ENCODE data around the gene SPOCK1. TPM values are rescaled to one million over a fixed set of nuclear protein-coding genes. Genes with fewer than 3 reads are reported as not detected.
A peak's percentile ranks its signal among the peaks of the same experiment; 100 is the strongest.

SPOCK1 gene
- total and polyA plus RNA-seq, 2 donors (not counting 3 experiments of a cell fraction or from before 2014, with no cell fraction given), result 144 to 280 TPM

- Histone ChIP-seq H3K4me2 (ENCODE audit: insufficient read depth, low read length) (peak overlapping the region; percentile 60), H2AFZ (ENCODE audit: low read depth, low read length) (no peak overlapping the region), H3K9ac (replicated peaks; ENCODE audit: extremely low read depth, insufficient read depth, low read length) (peak overlapping the region; percentile 83), H3K9me3 (replicated peaks; ENCODE audit: control insufficient read depth, insufficient read depth, low read length) (no peaks in the 10 kb centered on the region), H3K79me2 (ENCODE audit: control insufficient read depth, insufficient read depth, low read length) (peaks cover 41% of the 10 kb centered on the region), H3K4me1 (ENCODE audit: control insufficient read depth, extremely low read depth, insufficient read depth, low read length) (peaks cover 40% of the 10 kb centered on the region), H3K36me3 (ENCODE audit: control insufficient read depth in 2 of 2, extremely low read depth in 1 of 2, insufficient read depth in 2 of 2, low read length in 2 of 2) (no peaks in the 10 kb centered on the region), H3K27me3 (ENCODE audit: control insufficient read depth in 2 of 2, insufficient read depth in 2 of 2, low read length in 2 of 2) (no peaks in the 10 kb centered on the region), H4K20me1 (replicated peaks; ENCODE audit: control insufficient read depth, extremely low read depth, insufficient read depth, low read length) (no peaks in the 10 kb centered on the region), H3K27ac (ENCODE audit: insufficient read depth, low read depth, low read length) (peak overlapping the region; percentile 100), H3K9me1 (replicated peaks; ENCODE audit: control insufficient read depth, extremely low read depth, insufficient read depth, low read length) (no peaks in the 10 kb centered on the region), H3K4me3 (replicated peaks in 1 of 3; ENCODE audit: insufficient read depth in 1 of 3, low read depth in 1 of 3, low read length in 3 of 3) (no peak overlapping the region)
- POLR2A ChIA-PET, result interaction anchor here (0.6 kb wide), 1 partner anchor 41 kb away, joined by 3 read pairs; no protein-coding TSS in a partner anchor
- TF ChIP-seq POLR2AphosphoS5 (IDR thresholded peaks at IDR 0.05; ENCODE audit: insufficient read depth, low read depth, low read length) (peak; percentile 78), JUN (IDR thresholded peaks at IDR 0.05; ENCODE audit: borderline replicate concordance, insufficient read depth, insufficient read length, low read depth) (peak; percentile 66), CTCF (IDR thresholded peaks at IDR 0.05; ENCODE audit: extremely low read depth in 1 of 2, insufficient read depth in 1 of 2, low read depth in 1 of 2, low read length in 2 of 2) (no peak), GATA2 (IDR thresholded peaks at IDR 0.05; ENCODE audit: insufficient read depth, insufficient read length, low read depth, low read length) (peak; percentile 96), POLR2A (IDR thresholded peaks at IDR 0.05; ENCODE audit: low read depth, low read length) (peak; percentile 53), MYC (IDR thresholded peaks at IDR 0.05; ENCODE audit: low read depth, low read length) (no peak), FOS (IDR thresholded peaks at IDR 0.05; ENCODE audit: borderline replicate concordance, insufficient read depth, low read length) (peak; percentile 83), EZH2 (IDR thresholded peaks at IDR 0.05; ENCODE audit: borderline replicate concordance, low read depth, low read length, severe bottlenecking) (no peak), MAX (IDR thresholded peaks at IDR 0.05; ENCODE audit: insufficient read depth, insufficient read length) (no peak)
- intact Hi-C loops (cut with micrococcal nuclease) (loop anchor here (1.0 to 5.0 kb wide), 5 partner anchors 15 to 201 kb away; partner anchors contain the start of gene SPOCK1), dilution Hi-C loops (cut with MboI; ENCODE audit: extremely low pct_ligation_motif_present, low sequenced_read_pairs) (no loop called here)
- peak; percentile 94 for DNase-seq (ENCODE audit: low read depth, low spot score)
- no TSS peak for BruUV-seq (replicated peaks)
- peak; percentile 98 for FAIRE-seq
- CTCF ChIA-PET, result interaction anchor here (0.6 to 4.7 kb wide), 6 partner anchors 8 to 198 kb away, joined by 3 to 53 read pairs (median 6); no protein-coding TSS in a partner anchor
Measured at GRCh38 chr5:137361280-137361679, 137.8 kb downstream of the SPOCK1 start.

All from endothelial cell of umbilical vein (primary cell).